HepG2 (cell line): Measurements from ENCODE around the gene CPS1. TPM values are rescaled to one million over a fixed set of nuclear protein-coding genes. Genes with fewer than 3 reads are reported as not detected.
A peak's percentile ranks its signal among the peaks of the same experiment; 100 is the strongest.

ENCODE experiments used
- ARID2 ChIP-seq: sonication (generic); formaldehyde crosslinking; IDR thresholded peaks from 2 replicates; pipeline ENCODE4 v1.8.1; 2022; ENCODE audit warnings: mild to moderate bottlenecking, missing genetic modification reagents, borderline replicate concordance
- RAD21 ChIP-seq: fragments of 450-650 bp; formaldehyde crosslinking; IDR thresholded peaks from 2 replicates; pipeline ENCODE4 v1.5.0; 2020; ENCODE audit warnings: mild to moderate bottlenecking
- SOX5 ChIP-seq: IDR thresholded peaks from 2 replicates; pipeline ENCODE4 v1.6.1; 2016; ENCODE audit warnings: borderline replicate concordance
- STAG1 ChIP-seq: sonication (generic); formaldehyde crosslinking; IDR thresholded peaks from 2 replicates; pipeline ENCODE4 v1.4.0; 2020; ENCODE audit warnings: missing genetic modification reagents
- ZNF124 ChIP-seq: sonication (generic); formaldehyde crosslinking; IDR thresholded peaks from 2 replicates; pipeline ENCODE4 v1.4.0; 2020; ENCODE audit warnings: missing genetic modification reagents
- ZNF24 ChIP-seq: fragments of 450-650 bp; IDR thresholded peaks from 2 replicates; pipeline ENCODE4 v1.6.1; 2017; ENCODE audit warnings: antibody characterized with exemption, mild to moderate bottlenecking
- ZNF549 ChIP-seq: sonication (generic); formaldehyde crosslinking; IDR thresholded peaks from 2 replicates; pipeline ENCODE4 v1.5.0; 2020; ENCODE audit warnings: missing genetic modification reagents
- polyA plus RNA-seq, 8 experiments: library from polyadenylated mRNA; depleted of rRNA in 3 of 8; stranded (reverse) in 7 of 8; unstranded in 1 of 8; fragments of >200 nt; fragmentation: Illumina TruSeq in 4 of 8; extraction: Trizol in 4 of 8; gene quantifications; 2 replicates each; pipeline versions ENCODE4 v1.2.1 to v1.2.3, GENCODE V29; 2011 to 2016; ENCODE audit warnings: low read depth in 4 of 8, missing spikeins in 1 of 8, mixed read lengths in 1 of 8; ENCODE audit not compliant: insufficient read depth in 1 of 8
- total RNA-seq, 5 experiments: library from RNA; depleted of rRNA; stranded (reverse); fragments of >200 nt; fragmentation: Illumina TruSeq; extraction: Trizol; gene quantifications; 2 replicates each; pipeline ENCODE4 v1.2.3, GENCODE V29; 2016; ENCODE audit warnings: low read depth in 1 of 5
- TF ChIP-seq, protein P1 (sequence below): sonication (generic); formaldehyde crosslinking; IDR thresholded peaks from 2 replicates; pipeline ENCODE4 v1.4.0; 2020; ENCODE audit warnings: missing genetic modification reagents
- TF ChIP-seq, protein P2 (sequence below): sonication (generic); formaldehyde crosslinking; conservative IDR thresholded peaks from 2 replicates; pipeline ENCODE4 v1.4.0; 2020; ENCODE audit warnings: missing genetic modification reagents
- TF ChIP-seq, protein P3 (sequence below): IDR thresholded peaks from 2 replicates; pipeline ENCODE4 v1.6.1; 2012; ENCODE audit warnings: low read depth, low read length, improper control_type of control experiment
- TF ChIP-seq, protein P4 (sequence below), 2 experiments: sonication (generic) in 1 of 2; formaldehyde crosslinking in 1 of 2; IDR thresholded peaks; 2 replicates each; pipeline versions ENCODE4 v1.6.1 to v1.9.0; 2014 to 2022; ENCODE audit warnings: antibody characterized with exemption in 1 of 2, borderline replicate concordance in 1 of 2, inconsistent platforms in 1 of 2, low read depth in 1 of 2, missing genetic modification reagents in 1 of 2
- TF ChIP-seq, protein P5 (sequence below): sonication (generic); formaldehyde crosslinking; IDR thresholded peaks from 2 replicates; pipeline ENCODE4 v1.4.0; 2020; ENCODE audit warnings: missing genetic modification reagents
- TF ChIP-seq, protein P6 (sequence below): sonication (generic); formaldehyde crosslinking; IDR thresholded peaks from 2 replicates; pipeline ENCODE4 v1.5.0; 2020; ENCODE audit warnings: mild to moderate bottlenecking, missing genetic modification reagents, moderate library complexity

The CPS1 gene
- total and polyA plus RNA-seq, 2 of the 13 experiments (the other 11 are each of a cell fraction or from before 2014, with no cell fraction given) = 24.4 to 51.7 TPM

DNA sequence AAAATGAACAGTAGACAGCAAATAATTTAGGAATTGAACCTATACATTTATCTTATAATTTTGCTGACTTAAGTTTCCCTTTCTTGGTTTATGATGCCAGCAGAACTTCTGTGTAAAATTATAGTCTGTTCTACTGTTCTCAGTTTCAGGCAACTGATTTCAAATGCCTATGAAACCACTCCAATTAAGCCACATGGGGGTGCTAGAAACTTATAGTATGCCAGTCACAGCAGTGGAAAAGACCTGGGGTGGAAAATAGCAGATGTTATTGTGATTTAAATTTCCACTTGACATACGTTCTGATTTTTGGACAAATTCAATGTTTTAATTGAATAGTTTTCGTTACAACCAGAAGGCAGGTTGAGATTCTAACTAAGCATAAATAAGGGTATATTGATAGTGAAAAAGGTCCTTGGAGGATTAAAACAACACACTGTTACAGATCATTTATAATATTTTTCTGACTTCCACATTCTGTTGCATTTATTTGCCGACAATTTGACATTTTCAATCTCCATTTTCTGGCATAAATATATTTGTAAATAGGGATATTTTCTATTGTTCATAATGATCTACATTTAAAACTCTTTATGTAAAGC, 61.4 kb downstream of the CPS1 start (continued):
- TF ChIP-seq RAD21 (CRISPR knock-in tag) = peak; percentile 70
- TF ChIP-seq, protein P1, sequence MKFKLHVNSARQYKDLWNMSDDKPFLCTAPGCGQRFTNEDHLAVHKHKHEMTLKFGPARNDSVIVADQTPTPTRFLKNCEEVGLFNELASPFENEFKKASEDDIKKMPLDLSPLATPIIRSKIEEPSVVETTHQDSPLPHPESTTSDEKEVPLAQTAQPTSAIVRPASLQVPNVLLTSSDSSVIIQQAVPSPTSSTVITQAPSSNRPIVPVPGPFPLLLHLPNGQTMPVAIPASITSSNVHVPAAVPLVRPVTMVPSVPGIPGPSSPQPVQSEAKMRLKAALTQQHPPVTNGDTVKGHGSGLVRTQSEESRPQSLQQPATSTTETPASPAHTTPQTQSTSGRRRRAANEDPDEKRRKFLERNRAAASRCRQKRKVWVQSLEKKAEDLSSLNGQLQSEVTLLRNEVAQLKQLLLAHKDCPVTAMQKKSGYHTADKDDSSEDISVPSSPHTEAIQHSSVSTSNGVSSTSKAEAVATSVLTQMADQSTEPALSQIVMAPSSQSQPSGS = no peak
- no peak for TF ChIP-seq ARID2
- TF ChIP-seq, protein P2, sequence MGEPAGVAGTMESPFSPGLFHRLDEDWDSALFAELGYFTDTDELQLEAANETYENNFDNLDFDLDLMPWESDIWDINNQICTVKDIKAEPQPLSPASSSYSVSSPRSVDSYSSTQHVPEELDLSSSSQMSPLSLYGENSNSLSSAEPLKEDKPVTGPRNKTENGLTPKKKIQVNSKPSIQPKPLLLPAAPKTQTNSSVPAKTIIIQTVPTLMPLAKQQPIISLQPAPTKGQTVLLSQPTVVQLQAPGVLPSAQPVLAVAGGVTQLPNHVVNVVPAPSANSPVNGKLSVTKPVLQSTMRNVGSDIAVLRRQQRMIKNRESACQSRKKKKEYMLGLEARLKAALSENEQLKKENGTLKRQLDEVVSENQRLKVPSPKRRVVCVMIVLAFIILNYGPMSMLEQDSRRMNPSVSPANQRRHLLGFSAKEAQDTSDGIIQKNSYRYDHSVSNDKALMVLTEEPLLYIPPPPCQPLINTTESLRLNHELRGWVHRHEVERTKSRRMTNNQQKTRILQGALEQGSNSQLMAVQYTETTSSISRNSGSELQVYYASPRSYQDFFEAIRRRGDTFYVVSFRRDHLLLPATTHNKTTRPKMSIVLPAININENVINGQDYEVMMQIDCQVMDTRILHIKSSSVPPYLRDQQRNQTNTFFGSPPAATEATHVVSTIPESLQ (CRISPR knock-in tag) = no peak
- TF ChIP-seq, protein P3, sequence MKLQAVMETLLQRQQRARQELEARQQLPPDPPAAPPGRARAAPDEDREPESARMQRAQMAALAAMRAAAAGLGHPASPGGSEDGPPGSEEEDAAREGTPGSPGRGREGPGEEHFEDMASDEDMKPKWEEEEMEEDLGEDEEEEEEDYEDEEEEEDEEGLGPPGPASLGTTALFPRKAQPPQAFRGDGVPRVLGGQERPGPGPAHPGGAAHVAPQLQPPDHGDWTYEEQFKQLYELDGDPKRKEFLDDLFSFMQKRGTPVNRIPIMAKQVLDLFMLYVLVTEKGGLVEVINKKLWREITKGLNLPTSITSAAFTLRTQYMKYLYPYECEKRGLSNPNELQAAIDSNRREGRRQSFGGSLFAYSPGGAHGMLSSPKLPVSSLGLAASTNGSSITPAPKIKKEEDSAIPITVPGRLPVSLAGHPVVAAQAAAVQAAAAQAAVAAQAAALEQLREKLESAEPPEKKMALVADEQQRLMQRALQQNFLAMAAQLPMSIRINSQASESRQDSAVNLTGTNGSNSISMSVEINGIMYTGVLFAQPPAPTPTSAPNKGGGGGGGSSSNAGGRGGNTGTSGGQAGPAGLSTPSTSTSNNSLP = peak; percentile 97
- TF ChIP-seq, protein P4, sequence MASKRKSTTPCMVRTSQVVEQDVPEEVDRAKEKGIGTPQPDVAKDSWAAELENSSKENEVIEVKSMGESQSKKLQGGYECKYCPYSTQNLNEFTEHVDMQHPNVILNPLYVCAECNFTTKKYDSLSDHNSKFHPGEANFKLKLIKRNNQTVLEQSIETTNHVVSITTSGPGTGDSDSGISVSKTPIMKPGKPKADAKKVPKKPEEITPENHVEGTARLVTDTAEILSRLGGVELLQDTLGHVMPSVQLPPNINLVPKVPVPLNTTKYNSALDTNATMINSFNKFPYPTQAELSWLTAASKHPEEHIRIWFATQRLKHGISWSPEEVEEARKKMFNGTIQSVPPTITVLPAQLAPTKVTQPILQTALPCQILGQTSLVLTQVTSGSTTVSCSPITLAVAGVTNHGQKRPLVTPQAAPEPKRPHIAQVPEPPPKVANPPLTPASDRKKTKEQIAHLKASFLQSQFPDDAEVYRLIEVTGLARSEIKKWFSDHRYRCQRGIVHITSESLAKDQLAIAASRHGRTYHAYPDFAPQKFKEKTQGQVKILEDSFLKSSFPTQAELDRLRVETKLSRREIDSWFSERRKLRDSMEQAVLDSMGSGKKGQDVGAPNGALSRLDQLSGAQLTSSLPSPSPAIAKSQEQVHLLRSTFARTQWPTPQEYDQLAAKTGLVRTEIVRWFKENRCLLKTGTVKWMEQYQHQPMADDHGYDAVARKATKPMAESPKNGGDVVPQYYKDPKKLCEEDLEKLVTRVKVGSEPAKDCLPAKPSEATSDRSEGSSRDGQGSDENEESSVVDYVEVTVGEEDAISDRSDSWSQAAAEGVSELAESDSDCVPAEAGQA (IDR thresholded peaks at IDR 0.05; ENCODE audit: low read depth) = no peak
- TF ChIP-seq, protein P4 (CRISPR knock-in tag; IDR thresholded peaks at IDR 0.05; ENCODE audit: borderline replicate concordance) = no peak
- TF ChIP-seq, protein P5, sequence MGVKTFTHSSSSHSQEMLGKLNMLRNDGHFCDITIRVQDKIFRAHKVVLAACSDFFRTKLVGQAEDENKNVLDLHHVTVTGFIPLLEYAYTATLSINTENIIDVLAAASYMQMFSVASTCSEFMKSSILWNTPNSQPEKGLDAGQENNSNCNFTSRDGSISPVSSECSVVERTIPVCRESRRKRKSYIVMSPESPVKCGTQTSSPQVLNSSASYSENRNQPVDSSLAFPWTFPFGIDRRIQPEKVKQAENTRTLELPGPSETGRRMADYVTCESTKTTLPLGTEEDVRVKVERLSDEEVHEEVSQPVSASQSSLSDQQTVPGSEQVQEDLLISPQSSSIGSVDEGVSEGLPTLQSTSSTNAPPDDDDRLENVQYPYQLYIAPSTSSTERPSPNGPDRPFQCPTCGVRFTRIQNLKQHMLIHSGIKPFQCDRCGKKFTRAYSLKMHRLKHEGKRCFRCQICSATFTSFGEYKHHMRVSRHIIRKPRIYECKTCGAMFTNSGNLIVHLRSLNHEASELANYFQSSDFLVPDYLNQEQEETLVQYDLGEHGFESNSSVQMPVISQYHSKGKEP (CRISPR knock-in tag) = no peak
- TF ChIP-seq STAG1 (CRISPR knock-in tag) = peak; percentile 91
- TF ChIP-seq SOX5 = 0 out of 2 replicates have a peak, but pooled peaks have one; percentile 13
- no peak for TF ChIP-seq ZNF124
- TF ChIP-seq, protein P6, sequence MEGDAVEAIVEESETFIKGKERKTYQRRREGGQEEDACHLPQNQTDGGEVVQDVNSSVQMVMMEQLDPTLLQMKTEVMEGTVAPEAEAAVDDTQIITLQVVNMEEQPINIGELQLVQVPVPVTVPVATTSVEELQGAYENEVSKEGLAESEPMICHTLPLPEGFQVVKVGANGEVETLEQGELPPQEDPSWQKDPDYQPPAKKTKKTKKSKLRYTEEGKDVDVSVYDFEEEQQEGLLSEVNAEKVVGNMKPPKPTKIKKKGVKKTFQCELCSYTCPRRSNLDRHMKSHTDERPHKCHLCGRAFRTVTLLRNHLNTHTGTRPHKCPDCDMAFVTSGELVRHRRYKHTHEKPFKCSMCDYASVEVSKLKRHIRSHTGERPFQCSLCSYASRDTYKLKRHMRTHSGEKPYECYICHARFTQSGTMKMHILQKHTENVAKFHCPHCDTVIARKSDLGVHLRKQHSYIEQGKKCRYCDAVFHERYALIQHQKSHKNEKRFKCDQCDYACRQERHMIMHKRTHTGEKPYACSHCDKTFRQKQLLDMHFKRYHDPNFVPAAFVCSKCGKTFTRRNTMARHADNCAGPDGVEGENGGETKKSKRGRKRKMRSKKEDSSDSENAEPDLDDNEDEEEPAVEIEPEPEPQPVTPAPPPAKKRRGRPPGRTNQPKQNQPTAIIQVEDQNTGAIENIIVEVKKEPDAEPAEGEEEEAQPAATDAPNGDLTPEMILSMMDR (CRISPR knock-in tag) = peak; percentile 84
- TF ChIP-seq ZNF549 (CRISPR knock-in tag) = 0 out of 2 replicates have a peak, but pooled peaks have one; percentile 23
- peak; percentile 41; the same call in 1 of the 2 replicates for TF ChIP-seq ZNF24
